ENCODE results near the gene CSMD2.

The CSMD2 gene

DNA sequence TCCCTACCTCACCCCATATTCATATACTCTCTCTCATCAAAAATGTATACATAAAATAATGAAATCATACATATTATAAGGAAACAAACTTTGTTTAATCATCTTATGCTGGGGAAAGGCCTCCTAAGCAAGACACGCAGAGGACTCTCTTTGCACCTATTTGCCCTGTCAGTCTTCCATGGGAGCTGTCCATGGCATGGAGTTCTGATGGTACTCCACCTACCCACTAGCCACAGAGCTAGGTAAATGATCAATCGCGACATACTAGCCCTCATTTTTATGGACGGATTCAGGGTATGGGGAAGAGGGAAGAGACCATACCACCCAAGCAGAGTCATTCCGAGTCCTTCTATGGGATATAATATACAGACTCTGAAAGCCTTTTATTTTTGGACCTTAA is 131.0 kb downstream of the CSMD2 start:
- ChIA-PET POLR2A (no interaction called here), CTCF (interaction anchor here (0.6 kb wide), 1 partner anchor 376 kb away, joined by 4 read pairs; no protein-coding TSS in a partner anchor)
- TF ChIP-seq LEF1 (IDR thresholded peaks at IDR 0.05; ENCODE audit: borderline replicate concordance) = no peak
- TF ChIP-seq ARNT (IDR thresholded peaks at IDR 0.05) = no peak
- no peak for TF ChIP-seq CTBP1 (IDR thresholded peaks at IDR 0.05; ENCODE audit: borderline replicate concordance)
- no peak for TF ChIP-seq ZNF384 (IDR thresholded peaks at IDR 0.05)
- no peak for TF ChIP-seq FOXK2 (IDR thresholded peaks at IDR 0.05)
- no peak for TF ChIP-seq ELF4 (IDR thresholded peaks at IDR 0.05)
- TF ChIP-seq FOXA1 (IDR thresholded peaks at IDR 0.05) = no peak
- no peak for TF ChIP-seq TARDBP (IDR thresholded peaks at IDR 0.05)
- TF ChIP-seq NFRKB (IDR thresholded peaks at IDR 0.05) = no peak
- DNase-seq (ENCODE audit: extremely low spot score) = no peak

GRCh38 chr1:34029954-34030353 is 135.1 kb downstream of the CSMD2 start:
- ChIA-PET POLR2A (no interaction called here), CTCF (interaction anchor here (1.2 kb wide), 1 partner anchor 17 kb away, joined by 4 read pairs; no protein-coding TSS in a partner anchor)
- TF ChIP-seq NFRKB (IDR thresholded peaks at IDR 0.05) = no peak
- TF ChIP-seq ARNT (IDR thresholded peaks at IDR 0.05) = no peak
- no peak for TF ChIP-seq SP1 (IDR thresholded peaks at IDR 0.05)
- no peak for TF ChIP-seq CTBP1 (IDR thresholded peaks at IDR 0.05; ENCODE audit: borderline replicate concordance)
- TF ChIP-seq ELF4 (IDR thresholded peaks at IDR 0.05) = no peak
- no peak for TF ChIP-seq PKNOX1 (IDR thresholded peaks at IDR 0.05)
- no peak for TF ChIP-seq ZNF384 (IDR thresholded peaks at IDR 0.05)
- TF ChIP-seq LEF1 (IDR thresholded peaks at IDR 0.05; ENCODE audit: borderline replicate concordance) = no peak
- no peak for TF ChIP-seq FOXK2 (IDR thresholded peaks at IDR 0.05)
- no peak for TF ChIP-seq BHLHE40 (IDR thresholded peaks at IDR 0.05; ENCODE audit: borderline replicate concordance)
- no peak for TF ChIP-seq FOXM1 (IDR thresholded peaks at IDR 0.05; ENCODE audit: borderline replicate concordance)
- TF ChIP-seq TARDBP (IDR thresholded peaks at IDR 0.05) = no peak
- no peak for TF ChIP-seq FOXA1 (IDR thresholded peaks at IDR 0.05)
- TF ChIP-seq L3MBTL2 (conservative IDR thresholded peaks at IDR 0.05) = no peak
- no peak for TF ChIP-seq SUZ12 (IDR thresholded peaks at IDR 0.05)
- no peak for TF ChIP-seq HDGF (IDR thresholded peaks at IDR 0.05; ENCODE audit: borderline replicate concordance)
- DNase-seq (ENCODE audit: extremely low spot score) = no peak

- ChIA-PET POLR2A (no interaction called here), CTCF (interaction anchor here (1.2 kb wide), 1 partner anchor 16 kb away, joined by 4 read pairs; no protein-coding TSS in a partner anchor)
- no peak for DNase-seq (ENCODE audit: extremely low spot score)
- TF ChIP-seq SP1 (IDR thresholded peaks at IDR 0.05) (no peak), LEF1 (IDR thresholded peaks at IDR 0.05; ENCODE audit: borderline replicate concordance) (no peak), ELF4 (IDR thresholded peaks at IDR 0.05) (no peak), PKNOX1 (IDR thresholded peaks at IDR 0.05) (no peak), FOXK2 (IDR thresholded peaks at IDR 0.05) (no peak), FOXM1 (IDR thresholded peaks at IDR 0.05; ENCODE audit: borderline replicate concordance) (no peak), HDGF (IDR thresholded peaks at IDR 0.05; ENCODE audit: borderline replicate concordance) (no peak), ZNF384 (IDR thresholded peaks at IDR 0.05) (no peak), SUZ12 (IDR thresholded peaks at IDR 0.05) (no peak)
Measured at GRCh38 chr1:34029515-34029914, 135.5 kb downstream of the CSMD2 start.

DNA sequence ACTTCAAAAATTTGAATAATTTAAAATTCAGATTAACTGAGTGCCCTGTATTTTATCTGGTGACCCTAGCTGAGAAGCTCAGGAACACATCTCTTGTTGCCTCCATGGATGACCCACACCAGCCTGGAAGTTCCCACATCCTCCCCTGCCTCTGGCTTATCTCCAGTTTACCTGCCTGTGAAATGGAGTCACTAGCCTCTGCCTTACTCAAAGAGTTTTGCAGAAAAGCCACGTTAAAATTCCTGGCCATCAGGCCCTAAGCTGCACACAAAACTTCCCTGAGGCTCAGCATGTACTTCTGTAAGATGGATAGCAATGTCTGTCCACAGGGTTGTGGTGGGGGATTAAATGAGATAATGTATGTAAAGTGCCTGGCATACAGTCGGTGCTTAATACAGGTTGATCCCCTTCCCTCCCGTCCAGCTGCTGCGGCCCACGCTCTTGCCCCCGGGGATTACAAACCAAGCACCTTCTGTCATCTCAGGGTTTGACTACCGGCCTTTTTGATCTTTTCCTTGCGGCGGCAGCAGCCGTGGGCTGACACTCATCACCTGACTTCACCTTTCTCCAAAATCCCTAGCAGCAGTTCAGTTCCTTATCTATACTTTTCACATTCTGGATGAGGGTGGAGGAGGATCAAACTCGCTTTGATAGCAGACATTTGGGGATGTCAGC is 136.5 kb downstream of the CSMD2 start:
- no peak for DNase-seq (ENCODE audit: extremely low spot score)
- POLR2A ChIA-PET = no interaction called here
- CTCF ChIA-PET = interaction anchor here (1.2 kb wide), 1 partner anchor 15 kb away, joined by 4 read pairs; no protein-coding TSS in a partner anchor
- TF ChIP-seq ZNF384 (IDR thresholded peaks at IDR 0.05) (no peak), FOXA1 (IDR thresholded peaks at IDR 0.05) (no peak), PKNOX1 (IDR thresholded peaks at IDR 0.05) (no peak), HDGF (IDR thresholded peaks at IDR 0.05; ENCODE audit: borderline replicate concordance) (no peak), BHLHE40 (IDR thresholded peaks at IDR 0.05; ENCODE audit: borderline replicate concordance) (no peak), NFRKB (IDR thresholded peaks at IDR 0.05) (no peak), LEF1 (IDR thresholded peaks at IDR 0.05; ENCODE audit: borderline replicate concordance) (no peak), ARNT (IDR thresholded peaks at IDR 0.05) (no peak)

DNA sequence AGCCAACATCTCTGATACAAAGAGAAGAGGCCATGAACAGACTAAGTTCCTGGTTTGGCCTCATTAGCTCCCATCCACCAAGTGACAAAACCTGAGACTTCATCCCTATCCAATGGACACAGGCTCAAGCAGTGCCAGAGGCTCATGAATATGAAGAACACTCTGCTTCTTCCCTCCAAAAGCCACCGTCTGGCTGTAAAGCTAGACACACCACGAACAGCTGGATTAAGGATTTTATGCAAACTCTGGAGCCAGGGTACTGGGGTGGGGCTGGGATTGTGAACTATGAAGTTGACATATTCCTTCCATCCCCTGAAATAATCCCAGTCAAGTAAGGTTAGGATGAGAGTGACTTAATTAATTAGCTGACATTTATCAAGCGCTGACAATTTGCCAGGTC is 139.4 kb downstream of the CSMD2 start:
- POLR2A ChIA-PET = no interaction called here
- CTCF ChIA-PET = interaction anchor here (1.4 kb wide), 1 partner anchor 12 kb away, joined by 6 read pairs; no protein-coding TSS in a partner anchor
- no peak for TF ChIP-seq CTBP1 (IDR thresholded peaks at IDR 0.05; ENCODE audit: borderline replicate concordance)
- TF ChIP-seq ARNT (IDR thresholded peaks at IDR 0.05) = no peak
- no peak for TF ChIP-seq PKNOX1 (IDR thresholded peaks at IDR 0.05)
- TF ChIP-seq NFRKB (IDR thresholded peaks at IDR 0.05) = no peak
- no peak for TF ChIP-seq FOXA1 (IDR thresholded peaks at IDR 0.05)
- no peak for TF ChIP-seq ZNF384 (IDR thresholded peaks at IDR 0.05)
- TF ChIP-seq L3MBTL2 (conservative IDR thresholded peaks at IDR 0.05) = no peak
- no peak for TF ChIP-seq SP1 (IDR thresholded peaks at IDR 0.05)
- no peak for TF ChIP-seq HDGF (IDR thresholded peaks at IDR 0.05; ENCODE audit: borderline replicate concordance)
- TF ChIP-seq TARDBP (IDR thresholded peaks at IDR 0.05) = no peak
- TF ChIP-seq SUZ12 (IDR thresholded peaks at IDR 0.05) = no peak
- no peak for TF ChIP-seq LEF1 (IDR thresholded peaks at IDR 0.05; ENCODE audit: borderline replicate concordance)
- TF ChIP-seq BHLHE40 (IDR thresholded peaks at IDR 0.05; ENCODE audit: borderline replicate concordance) = no peak
- no peak for TF ChIP-seq FOXM1 (IDR thresholded peaks at IDR 0.05; ENCODE audit: borderline replicate concordance)
- TF ChIP-seq FOXK2 (IDR thresholded peaks at IDR 0.05) = no peak
- no peak for TF ChIP-seq ELF4 (IDR thresholded peaks at IDR 0.05)
- no peak for DNase-seq (ENCODE audit: extremely low spot score)

All from HEK293T (cell line).